Brain pericyte (primary cell): ENCODE measurements around the gene SLC4A1.
A peak's percentile ranks its signal among the peaks of the same experiment; 100 is the strongest.

Source experiments
- DNase-seq: peaks from one replicate; pipeline ENCODE4 v3.0.0-alpha.2; 2012; ENCODE audit warnings: low read depth, low spot score

Gene SLC4A1

GRCh38 chr17:44206825-44207155 is 61.1 kb downstream of the SLC4A1 start:
- DNase-seq, result no peak

GRCh38 chr17:44205962-44206824 is 61.7 kb downstream of the SLC4A1 start:
- DNase-seq, result no peak

- DNase-seq, result no peak
These were observed 63.5 kb downstream of the SLC4A1 start for GRCh38 chr17:44204441-44204882.

- no peak for DNase-seq
These were observed 64.0 kb downstream of the SLC4A1 start for GRCh38 chr17:44203731-44204440.

GRCh38 chr17:44202756-44203155 is 65.2 kb downstream of the SLC4A1 start:
- DNase-seq, result no peak

- DNase-seq, result no peak
These were observed 67.3 kb downstream of the SLC4A1 start for GRCh38 chr17:44200478-44201155.

- DNase-seq, result peak; percentile 94
These were observed 68.1 kb downstream of the SLC4A1 start, which contains the start of gene ATXN7L3 for GRCh38 chr17:44199553-44200477. TSS of gene ATXN7L3 (minus strand) at chr17:44199884. CDS start at chr17:44198070, 1,814 bp downstream.

GRCh38 chr17:44198721-44199552 is 69.0 kb downstream of the SLC4A1 start:
- DNase-seq, result no peak
